ENCODE results near the gene CPD. TPM values are rescaled to one million over a fixed set of nuclear protein-coding genes. Genes with fewer than 3 reads are reported as not detected.

CPD gene
- total and polyA plus RNA-seq, 4 donors, result 19.1 to 139 (median 58.8) TPM

DNA sequence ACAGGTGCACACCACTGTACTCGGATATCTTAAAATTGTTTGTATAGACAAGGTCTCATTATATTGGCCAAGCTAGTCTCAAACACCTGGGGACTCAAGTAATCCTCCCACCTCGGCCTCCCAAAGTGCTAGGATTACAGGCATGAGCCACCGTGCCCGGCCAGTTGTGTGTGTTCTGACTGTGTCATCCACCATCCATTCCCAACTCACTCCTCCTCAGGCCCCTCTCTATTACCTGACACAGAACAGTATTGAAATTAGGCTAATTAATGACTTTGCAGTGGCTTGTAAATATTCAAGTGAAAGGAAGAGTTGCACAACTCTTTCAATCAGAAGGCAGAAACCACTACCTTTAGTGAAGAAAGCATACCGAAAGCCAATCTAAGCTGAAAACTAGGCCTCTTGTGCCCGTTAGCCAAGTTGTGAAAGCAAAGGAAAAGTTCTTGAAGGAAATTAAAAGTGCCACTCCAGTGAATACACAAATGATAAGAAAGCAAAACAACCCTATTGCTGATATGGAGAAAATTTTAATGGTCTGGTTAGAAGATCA, 127.2 kb downstream of the CPD start:
- Histone ChIP-seq H3K9ac (ENCODE audit: low read depth in 1 of 2, low read length in 2 of 2) (no peak overlapping the region), H3K36me3 (ENCODE audit: control insufficient read depth in 4 of 4, insufficient read depth in 3 of 4, low read depth in 1 of 4, low read length in 3 of 4) (peaks cover 7 to 42% (median 24%) of the 10 kb centered on the region in 4 donors), H3K9me3 (ENCODE audit: control insufficient read depth in 4 of 4, low read length in 3 of 4) (no peaks in the 10 kb centered on the region), H3K27ac (ENCODE audit: low read depth in 1 of 2, low read length in 2 of 2) (no peak overlapping the region), H3K4me3 (ENCODE audit: low read depth in 1 of 3, low read length in 3 of 3) (no peak overlapping the region), H3K4me1 (ENCODE audit: control insufficient read depth in 4 of 4, insufficient read depth in 4 of 4, low read length in 3 of 4) (no peaks in the 10 kb centered on the region), H3K27me3 (ENCODE audit: control insufficient read depth in 4 of 4, insufficient read depth in 4 of 4, low read length in 3 of 4) (no peaks in the 10 kb centered on the region)
- DNase-seq (ENCODE audit: low spot score), result no peak
- 95% methylated on average over 6 of the region's 6 CpGs for WGBS
- TF ChIP-seq NR2F2 (IDR thresholded peaks at IDR 0.05) (no peak), FOXA2 (IDR thresholded peaks at IDR 0.05) (no peak), FOXA1 (IDR thresholded peaks at IDR 0.05) (no peak), YY1 (IDR thresholded peaks at IDR 0.05) (no peak), JUND (IDR thresholded peaks at IDR 0.05) (no peak), RAD21 (IDR thresholded peaks at IDR 0.05) (no peak), RXRA (IDR thresholded peaks at IDR 0.05) (no peak), TAF1 (conservative IDR thresholded peaks at IDR 0.05) (no peak), HNF4G (IDR thresholded peaks at IDR 0.05) (no peak)
- TF ChIP-seq, protein P1, sequence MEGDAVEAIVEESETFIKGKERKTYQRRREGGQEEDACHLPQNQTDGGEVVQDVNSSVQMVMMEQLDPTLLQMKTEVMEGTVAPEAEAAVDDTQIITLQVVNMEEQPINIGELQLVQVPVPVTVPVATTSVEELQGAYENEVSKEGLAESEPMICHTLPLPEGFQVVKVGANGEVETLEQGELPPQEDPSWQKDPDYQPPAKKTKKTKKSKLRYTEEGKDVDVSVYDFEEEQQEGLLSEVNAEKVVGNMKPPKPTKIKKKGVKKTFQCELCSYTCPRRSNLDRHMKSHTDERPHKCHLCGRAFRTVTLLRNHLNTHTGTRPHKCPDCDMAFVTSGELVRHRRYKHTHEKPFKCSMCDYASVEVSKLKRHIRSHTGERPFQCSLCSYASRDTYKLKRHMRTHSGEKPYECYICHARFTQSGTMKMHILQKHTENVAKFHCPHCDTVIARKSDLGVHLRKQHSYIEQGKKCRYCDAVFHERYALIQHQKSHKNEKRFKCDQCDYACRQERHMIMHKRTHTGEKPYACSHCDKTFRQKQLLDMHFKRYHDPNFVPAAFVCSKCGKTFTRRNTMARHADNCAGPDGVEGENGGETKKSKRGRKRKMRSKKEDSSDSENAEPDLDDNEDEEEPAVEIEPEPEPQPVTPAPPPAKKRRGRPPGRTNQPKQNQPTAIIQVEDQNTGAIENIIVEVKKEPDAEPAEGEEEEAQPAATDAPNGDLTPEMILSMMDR (IDR thresholded peaks at IDR 0.05; ENCODE audit: low read depth, low read length, missing input control), result no peak
- TF ChIP-seq, protein P2, sequence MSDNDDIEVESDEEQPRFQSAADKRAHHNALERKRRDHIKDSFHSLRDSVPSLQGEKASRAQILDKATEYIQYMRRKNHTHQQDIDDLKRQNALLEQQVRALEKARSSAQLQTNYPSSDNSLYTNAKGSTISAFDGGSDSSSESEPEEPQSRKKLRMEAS (IDR thresholded peaks at IDR 0.05), result no peak
- TF ChIP-seq, protein P3, sequence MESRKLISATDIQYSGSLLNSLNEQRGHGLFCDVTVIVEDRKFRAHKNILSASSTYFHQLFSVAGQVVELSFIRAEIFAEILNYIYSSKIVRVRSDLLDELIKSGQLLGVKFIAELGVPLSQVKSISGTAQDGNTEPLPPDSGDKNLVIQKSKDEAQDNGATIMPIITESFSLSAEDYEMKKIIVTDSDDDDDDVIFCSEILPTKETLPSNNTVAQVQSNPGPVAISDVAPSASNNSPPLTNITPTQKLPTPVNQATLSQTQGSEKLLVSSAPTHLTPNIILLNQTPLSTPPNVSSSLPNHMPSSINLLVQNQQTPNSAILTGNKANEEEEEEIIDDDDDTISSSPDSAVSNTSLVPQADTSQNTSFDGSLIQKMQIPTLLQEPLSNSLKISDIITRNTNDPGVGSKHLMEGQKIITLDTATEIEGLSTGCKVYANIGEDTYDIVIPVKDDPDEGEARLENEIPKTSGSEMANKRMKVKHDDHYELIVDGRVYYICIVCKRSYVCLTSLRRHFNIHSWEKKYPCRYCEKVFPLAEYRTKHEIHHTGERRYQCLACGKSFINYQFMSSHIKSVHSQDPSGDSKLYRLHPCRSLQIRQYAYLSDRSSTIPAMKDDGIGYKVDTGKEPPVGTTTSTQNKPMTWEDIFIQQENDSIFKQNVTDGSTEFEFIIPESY (IDR thresholded peaks at IDR 0.05), result no peak
- TF ChIP-seq, protein P4, sequence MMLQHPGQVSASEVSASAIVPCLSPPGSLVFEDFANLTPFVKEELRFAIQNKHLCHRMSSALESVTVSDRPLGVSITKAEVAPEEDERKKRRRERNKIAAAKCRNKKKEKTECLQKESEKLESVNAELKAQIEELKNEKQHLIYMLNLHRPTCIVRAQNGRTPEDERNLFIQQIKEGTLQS (IDR thresholded peaks at IDR 0.05), result no peak

DNA sequence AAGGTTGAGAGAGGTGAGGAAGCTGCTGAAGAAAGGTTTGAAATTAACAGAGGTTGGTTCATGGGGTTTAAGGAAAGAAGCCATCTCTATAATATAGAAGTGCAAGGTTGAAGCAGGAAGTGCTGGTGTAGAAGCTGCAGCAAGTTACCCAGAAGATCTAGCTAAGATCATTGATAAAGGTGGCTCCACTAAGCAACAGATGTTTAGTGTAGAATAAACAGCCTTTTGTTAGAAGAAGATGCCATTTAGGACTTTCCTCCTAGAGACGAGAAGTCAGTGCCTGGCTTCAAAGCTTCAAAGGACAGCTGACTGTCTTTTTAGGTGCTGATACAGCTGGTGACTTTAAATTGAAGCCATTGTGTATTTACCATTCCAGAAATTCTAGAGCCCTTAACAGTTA, 127.8 kb downstream of the CPD start:
- Histone ChIP-seq H3K9ac (ENCODE audit: low read depth in 1 of 2, low read length in 2 of 2) (no peak overlapping the region), H3K4me3 (ENCODE audit: low read depth in 1 of 3, low read length in 3 of 3) (no peak overlapping the region), H3K27ac (ENCODE audit: low read depth in 1 of 2, low read length in 2 of 2) (no peak overlapping the region), H3K27me3 (ENCODE audit: control insufficient read depth in 4 of 4, insufficient read depth in 4 of 4, low read length in 3 of 4) (no peaks in the 10 kb centered on the region), H3K36me3 (ENCODE audit: control insufficient read depth in 4 of 4, insufficient read depth in 3 of 4, low read depth in 1 of 4, low read length in 3 of 4) (peaks cover 7 to 39% (median 24%) of the 10 kb centered on the region in 4 donors), H3K4me1 (ENCODE audit: control insufficient read depth in 4 of 4, insufficient read depth in 4 of 4, low read length in 3 of 4) (no peaks in the 10 kb centered on the region), H3K9me3 (ENCODE audit: control insufficient read depth in 4 of 4, low read length in 3 of 4) (no peaks in the 10 kb centered on the region)
- TF ChIP-seq, protein P2 (IDR thresholded peaks at IDR 0.05), result no peak
- WGBS, result 93% methylated on average over 1 of the region's 1 CpG
- DNase-seq (ENCODE audit: low spot score), result no peak

DNA sequence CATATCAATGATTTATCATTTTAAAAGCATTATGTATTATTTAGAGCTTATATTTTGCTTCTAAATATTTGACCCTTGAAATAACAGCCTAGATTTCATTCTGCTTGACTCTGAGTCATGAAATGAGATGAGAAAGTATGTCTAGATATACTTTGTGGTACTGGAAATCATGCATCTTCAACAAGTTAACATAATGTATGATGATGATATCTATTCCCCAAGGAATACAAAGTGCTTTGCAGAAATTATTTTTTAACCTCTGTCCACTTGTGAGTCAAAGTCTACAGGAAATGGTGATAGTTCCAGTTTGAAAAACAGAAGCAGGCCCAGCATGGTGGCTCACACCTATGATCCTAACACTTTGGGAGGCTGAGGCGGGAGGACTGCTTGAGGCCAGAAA, 134.6 kb downstream of the CPD start:
- Histone ChIP-seq H3K27me3 (ENCODE audit: control insufficient read depth in 4 of 4, insufficient read depth in 4 of 4, low read length in 3 of 4) (no peaks in the 10 kb centered on the region), H3K9ac (ENCODE audit: low read depth in 1 of 2, low read length in 2 of 2) (no peak overlapping the region), H3K27ac (ENCODE audit: low read depth in 1 of 2, low read length in 2 of 2) (no peak overlapping the region), H3K36me3 (ENCODE audit: control insufficient read depth in 4 of 4, insufficient read depth in 3 of 4, low read depth in 1 of 4, low read length in 3 of 4) (peaks cover 0 to 29% (median 15%) of the 10 kb centered on the region in 4 donors), H3K4me3 (ENCODE audit: low read depth in 1 of 3, low read length in 3 of 3) (no peak overlapping the region), H3K9me3 (ENCODE audit: control insufficient read depth in 4 of 4, low read length in 3 of 4) (no peaks in the 10 kb centered on the region), H3K4me1 (ENCODE audit: control insufficient read depth in 4 of 4, insufficient read depth in 4 of 4, low read length in 3 of 4) (no peaks in the 10 kb centered on the region)
- TF ChIP-seq, protein P3 (IDR thresholded peaks at IDR 0.05), result no peak
- TF ChIP-seq JUND (IDR thresholded peaks at IDR 0.05), result no peak
- no peak for TF ChIP-seq EGR1 (IDR thresholded peaks at IDR 0.05; ENCODE audit: low read depth in 2 of 2)
- WGBS, result 100% methylated on average over 1 of the region's 1 CpG
- DNase-seq (ENCODE audit: low spot score), result no peak
